NCI-H2107 (cell line): Measurements from ENCODE around the gene SNRPA1.

Experiments used
- DNase-seq: peaks from one replicate; lab custom pipeline; 2025; lab: John Stamatoyannopoulos, UW

Gene SNRPA1

GRCh38 chr15:101318839-101319238 is 23.8 kb upstream of the SNRPA1 start:
- DNase-seq = no peak

GRCh38 chr15:101318147-101318819 is 23.2 kb upstream of the SNRPA1 start:
- DNase-seq = no peak

GRCh38 chr15:101317336-101317872 is 22.4 kb upstream of the SNRPA1 start:
- no peak for DNase-seq

- DNase-seq = no peak
These were observed 21.5 kb upstream of the SNRPA1 start for GRCh38 chr15:101316529-101316928.

- no peak for DNase-seq
These were observed 20.7 kb upstream of the SNRPA1 start for GRCh38 chr15:101315736-101316135.

- no peak for DNase-seq
These were observed 19.5 kb upstream of the SNRPA1 start for GRCh38 chr15:101314336-101315125.

- DNase-seq = no peak
These were observed 18.2 kb upstream of the SNRPA1 start for GRCh38 chr15:101313041-101313761.

- no peak for DNase-seq
These were observed 15.5 kb upstream of the SNRPA1 start for GRCh38 chr15:101310508-101310907.

- DNase-seq = no peak
These were observed 15.1 kb upstream of the SNRPA1 start for GRCh38 chr15:101310161-101310480.

GRCh38 chr15:101309436-101310160 is 14.6 kb upstream of the SNRPA1 start:
- no peak for DNase-seq

- peak; percentile 49 for DNase-seq
These were observed 13.8 kb upstream of the SNRPA1 start for GRCh38 chr15:101308604-101309435.

GRCh38 chr15:101307897-101308603 is 13.0 kb upstream of the SNRPA1 start:
- no peak for DNase-seq

GRCh38 chr15:101307048-101307896 is 12.2 kb upstream of the SNRPA1 start:
- DNase-seq = peak; percentile 41

- DNase-seq = no peak
These were observed 11.4 kb upstream of the SNRPA1 start for GRCh38 chr15:101306341-101307047.

GRCh38 chr15:101305820-101306255 is 10.8 kb upstream of the SNRPA1 start:
- DNase-seq = no peak

GRCh38 chr15:101303408-101303807 is 8.4 kb upstream of the SNRPA1 start:
- DNase-seq = no peak

- no peak for DNase-seq
These were observed 1.7 kb upstream of the SNRPA1 start for GRCh38 chr15:101296418-101297405.
